Astrocyte (in vitro differentiated cells and primary cell): Measurements from ENCODE around the gene COL2A1.

Experiments used
- EZH2 ChIP-seq: IDR thresholded peaks from 2 replicates; pipeline ENCODE4 v1.6.1; 2012; ENCODE audit warnings: mild to moderate bottlenecking, low read length, inconsistent platforms; ENCODE audit not compliant: insufficient read depth
- TF ChIP-seq, protein P1 (sequence below): IDR thresholded peaks from 2 replicates; pipeline ENCODE4 v1.5.1; 2011; ENCODE audit warnings: low read depth, mild to moderate bottlenecking, inconsistent platforms, low read length, moderate library complexity; ENCODE audit not compliant: insufficient read depth

DNA sequence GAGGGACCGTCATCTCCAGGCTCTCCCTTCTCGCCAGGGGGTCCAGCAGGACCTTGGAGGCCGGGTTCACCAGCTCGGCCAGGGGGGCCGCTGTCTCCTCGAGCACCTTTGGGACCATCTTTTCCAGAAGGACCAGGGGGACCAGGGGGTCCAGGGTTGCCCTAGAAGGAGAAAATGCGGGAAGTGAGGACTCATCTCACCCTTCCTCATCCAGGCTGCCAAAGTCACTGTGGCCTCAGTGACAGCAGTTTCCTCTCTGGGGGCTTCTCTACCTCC is 25.7 kb downstream of the COL2A1 start:
- TF ChIP-seq, protein P1, sequence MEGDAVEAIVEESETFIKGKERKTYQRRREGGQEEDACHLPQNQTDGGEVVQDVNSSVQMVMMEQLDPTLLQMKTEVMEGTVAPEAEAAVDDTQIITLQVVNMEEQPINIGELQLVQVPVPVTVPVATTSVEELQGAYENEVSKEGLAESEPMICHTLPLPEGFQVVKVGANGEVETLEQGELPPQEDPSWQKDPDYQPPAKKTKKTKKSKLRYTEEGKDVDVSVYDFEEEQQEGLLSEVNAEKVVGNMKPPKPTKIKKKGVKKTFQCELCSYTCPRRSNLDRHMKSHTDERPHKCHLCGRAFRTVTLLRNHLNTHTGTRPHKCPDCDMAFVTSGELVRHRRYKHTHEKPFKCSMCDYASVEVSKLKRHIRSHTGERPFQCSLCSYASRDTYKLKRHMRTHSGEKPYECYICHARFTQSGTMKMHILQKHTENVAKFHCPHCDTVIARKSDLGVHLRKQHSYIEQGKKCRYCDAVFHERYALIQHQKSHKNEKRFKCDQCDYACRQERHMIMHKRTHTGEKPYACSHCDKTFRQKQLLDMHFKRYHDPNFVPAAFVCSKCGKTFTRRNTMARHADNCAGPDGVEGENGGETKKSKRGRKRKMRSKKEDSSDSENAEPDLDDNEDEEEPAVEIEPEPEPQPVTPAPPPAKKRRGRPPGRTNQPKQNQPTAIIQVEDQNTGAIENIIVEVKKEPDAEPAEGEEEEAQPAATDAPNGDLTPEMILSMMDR: no peak
- no peak for TF ChIP-seq EZH2
